ENCODE results near the gene CHD1. TPM values are rescaled to one million over a fixed set of nuclear protein-coding genes. Genes with fewer than 3 reads are reported as not detected.
A peak's percentile ranks its signal among the peaks of the same experiment; 100 is the strongest.

Gene CHD1
- total RNA-seq, 1 experiment from 2014 or later, result 41.8 TPM

GRCh38 chr5:98963019-98963418, 34.2 kb upstream of the CHD1 start:
- H3K9me3 Mint-ChIP-seq, result peaks cover 16% of the 10 kb centered on the region
- H3K36me3 Mint-ChIP-seq, result peaks cover 7% of the 10 kb centered on the region; the same call in 1 of the 2 replicates
- ATAC-seq (peak; percentile 89), DNase-seq (ENCODE audit: low spot score) (no peak)
- no peak overlapping the region for H3K4me3 Mint-ChIP-seq
- ChIA-PET POLR2A (no interaction called here), CTCF (interaction anchor here (0.6 to 0.9 kb wide), 2 partner anchors 97 to 142 kb away, joined by 3 to 5 read pairs; no protein-coding TSS in a partner anchor)
- TF ChIP-seq NFYB (CRISPR knock-in tag; conservative IDR thresholded peaks at IDR 0.05; ENCODE audit: low read depth), result no peak
- H3K27me3 Mint-ChIP-seq (ENCODE audit: low read depth), result peaks cover 35% of the 10 kb centered on the region
- no peak overlapping the region for H3K27ac Mint-ChIP-seq
- peaks cover 18% of the 10 kb centered on the region for H3K4me1 Mint-ChIP-seq

DNA sequence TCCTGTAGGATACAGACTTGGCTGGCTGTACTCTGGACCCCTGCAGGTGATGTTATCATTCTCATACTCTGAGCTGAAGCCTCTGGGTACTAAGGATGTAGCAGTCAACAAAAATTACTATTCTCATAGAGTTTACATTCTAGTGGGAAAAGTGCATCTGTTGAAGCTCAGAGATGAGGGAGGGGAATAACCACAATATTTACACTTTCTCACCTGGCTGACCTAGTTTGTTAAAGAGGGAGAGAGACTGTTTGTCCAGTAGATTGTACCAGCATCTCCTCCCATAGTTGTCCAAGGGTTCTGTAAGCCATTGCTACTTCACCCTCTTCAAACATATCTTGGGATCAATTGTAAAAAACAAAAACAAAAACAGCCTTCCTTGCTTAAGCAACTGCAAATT, 33.8 kb upstream of the CHD1 start:
- no peak for DNase-seq (ENCODE audit: low spot score)
- Mint-ChIP-seq H3K27me3 (ENCODE audit: low read depth) (peaks cover 35% of the 10 kb centered on the region), H3K4me3 (no peak overlapping the region), H3K36me3 (peaks cover 7% of the 10 kb centered on the region; the same call in 1 of the 2 replicates), H3K4me1 (peaks cover 18% of the 10 kb centered on the region), H3K27ac (no peak overlapping the region), H3K9me3 (peaks cover 16% of the 10 kb centered on the region)
- no peak for ATAC-seq
- ChIA-PET CTCF (interaction anchor here (0.6 to 0.9 kb wide), 2 partner anchors 97 to 142 kb away, joined by 3 to 5 read pairs; no protein-coding TSS in a partner anchor), POLR2A (no interaction called here)
- TF ChIP-seq SMAD4 (CRISPR knock-in tag; IDR thresholded peaks at IDR 0.05) (no peak), ARID4B (CRISPR knock-in tag; IDR thresholded peaks at IDR 0.05; ENCODE audit: borderline replicate concordance) (no peak), ZNF396 (CRISPR knock-in tag; IDR thresholded peaks at IDR 0.05; ENCODE audit: borderline replicate concordance) (no peak), ZNF232 (CRISPR knock-in tag; IDR thresholded peaks at IDR 0.05) (no peak)
- TF ChIP-seq, protein P1, sequence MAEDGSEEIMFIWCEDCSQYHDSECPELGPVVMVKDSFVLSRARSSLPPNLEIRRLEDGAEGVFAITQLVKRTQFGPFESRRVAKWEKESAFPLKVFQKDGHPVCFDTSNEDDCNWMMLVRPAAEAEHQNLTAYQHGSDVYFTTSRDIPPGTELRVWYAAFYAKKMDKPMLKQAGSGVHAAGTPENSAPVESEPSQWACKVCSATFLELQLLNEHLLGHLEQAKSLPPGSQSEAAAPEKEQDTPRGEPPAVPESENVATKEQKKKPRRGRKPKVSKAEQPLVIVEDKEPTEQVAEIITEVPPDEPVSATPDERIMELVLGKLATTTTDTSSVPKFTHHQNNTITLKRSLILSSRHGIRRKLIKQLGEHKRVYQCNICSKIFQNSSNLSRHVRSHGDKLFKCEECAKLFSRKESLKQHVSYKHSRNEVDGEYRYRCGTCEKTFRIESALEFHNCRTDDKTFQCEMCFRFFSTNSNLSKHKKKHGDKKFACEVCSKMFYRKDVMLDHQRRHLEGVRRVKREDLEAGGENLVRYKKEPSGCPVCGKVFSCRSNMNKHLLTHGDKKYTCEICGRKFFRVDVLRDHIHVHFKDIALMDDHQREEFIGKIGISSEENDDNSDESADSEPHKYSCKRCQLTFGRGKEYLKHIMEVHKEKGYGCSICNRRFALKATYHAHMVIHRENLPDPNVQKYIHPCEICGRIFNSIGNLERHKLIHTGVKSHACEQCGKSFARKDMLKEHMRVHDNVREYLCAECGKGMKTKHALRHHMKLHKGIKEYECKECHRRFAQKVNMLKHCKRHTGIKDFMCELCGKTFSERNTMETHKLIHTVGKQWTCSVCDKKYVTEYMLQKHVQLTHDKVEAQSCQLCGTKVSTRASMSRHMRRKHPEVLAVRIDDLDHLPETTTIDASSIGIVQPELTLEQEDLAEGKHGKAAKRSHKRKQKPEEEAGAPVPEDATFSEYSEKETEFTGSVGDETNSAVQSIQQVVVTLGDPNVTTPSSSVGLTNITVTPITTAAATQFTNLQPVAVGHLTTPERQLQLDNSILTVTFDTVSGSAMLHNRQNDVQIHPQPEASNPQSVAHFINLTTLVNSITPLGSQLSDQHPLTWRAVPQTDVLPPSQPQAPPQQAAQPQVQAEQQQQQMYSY (CRISPR knock-in tag; IDR thresholded peaks at IDR 0.05), result no peak

GRCh38 chr5:98961665-98962344, 33.0 kb upstream of the CHD1 start:
- ChIA-PET POLR2A (interaction anchor here (0.7 kb wide), 1 partner anchor 773 kb away, joined by 3 read pairs; no protein-coding TSS in a partner anchor), CTCF (no interaction called here)

More at GRCh38 chr5:98961665-98962344, 33.0 kb upstream of the CHD1 start:
- no peak for TF ChIP-seq ZMAT4 (CRISPR knock-in tag; IDR thresholded peaks at IDR 0.05)
- TF ChIP-seq, protein P2, sequence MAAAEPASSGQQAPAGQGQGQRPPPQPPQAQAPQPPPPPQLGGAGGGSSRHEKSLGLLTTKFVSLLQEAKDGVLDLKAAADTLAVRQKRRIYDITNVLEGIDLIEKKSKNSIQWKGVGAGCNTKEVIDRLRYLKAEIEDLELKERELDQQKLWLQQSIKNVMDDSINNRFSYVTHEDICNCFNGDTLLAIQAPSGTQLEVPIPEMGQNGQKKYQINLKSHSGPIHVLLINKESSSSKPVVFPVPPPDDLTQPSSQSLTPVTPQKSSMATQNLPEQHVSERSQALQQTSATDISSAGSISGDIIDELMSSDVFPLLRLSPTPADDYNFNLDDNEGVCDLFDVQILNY (CRISPR knock-in tag; IDR thresholded peaks at IDR 0.05), result no peak
- no peak for TF ChIP-seq EMX1 (CRISPR knock-in tag; IDR thresholded peaks at IDR 0.05)
- no peak for TF ChIP-seq GABPB1 (CRISPR knock-in tag; IDR thresholded peaks at IDR 0.05)
- TF ChIP-seq ZNF423 (CRISPR knock-in tag; IDR thresholded peaks at IDR 0.05), result no peak
- TF ChIP-seq FOXP4 (CRISPR knock-in tag; IDR thresholded peaks at IDR 0.05), result no peak
- TF ChIP-seq TCF7 (CRISPR knock-in tag; IDR thresholded peaks at IDR 0.05; ENCODE audit: low read depth), result no peak
- no peak for TF ChIP-seq TEAD1 (CRISPR knock-in tag; IDR thresholded peaks at IDR 0.05)
- TF ChIP-seq ESRRA (CRISPR knock-in tag; IDR thresholded peaks at IDR 0.05; ENCODE audit: borderline replicate concordance), result no peak
- TF ChIP-seq TEAD4 (CRISPR knock-in tag; IDR thresholded peaks at IDR 0.05), result no peak
- TF ChIP-seq KAT7 (CRISPR knock-in tag; IDR thresholded peaks at IDR 0.05; ENCODE audit: borderline replicate concordance), result no peak
- TF ChIP-seq NFE2L1 (CRISPR knock-in tag; IDR thresholded peaks at IDR 0.05), result no peak
- H3K4me3 Mint-ChIP-seq, result no peak overlapping the region
- H3K27ac Mint-ChIP-seq, result no peak overlapping the region
- H3K27me3 Mint-ChIP-seq (ENCODE audit: low read depth), result peaks cover 35% of the 10 kb centered on the region
- H3K4me1 Mint-ChIP-seq, result peaks cover 18% of the 10 kb centered on the region
- DNase-seq (ENCODE audit: low spot score) (no peak), ATAC-seq (no peak)
- H3K9me3 Mint-ChIP-seq, result peaks cover 9% of the 10 kb centered on the region
- H3K36me3 Mint-ChIP-seq, result peaks cover 7% of the 10 kb centered on the region; the same call in 1 of the 2 replicates

Measured in WTC11 (cell line).